HepG2 (cell line): ENCODE data around the gene FEV. TPM values are rescaled to one million over a fixed set of nuclear protein-coding genes. Genes with fewer than 3 reads are reported as not detected.
A peak's percentile ranks its signal among the peaks of the same experiment; 100 is the strongest.

Source experiments
- CBX2 ChIP-seq, 2 experiments: fragments of 200-600 bp in 1 of 2; sonication (generic); formaldehyde crosslinking in 1 of 2; IDR thresholded peaks; 2 replicates each; pipeline versions ENCODE4 v1.7.0 to v1.8.1; 2018 to 2022; ENCODE audit warnings: low read depth in 2 of 2, low read length in 1 of 2, mild to moderate bottlenecking in 1 of 2, missing genetic modification reagents in 1 of 2
- HNRNPH1 ChIP-seq: fragments of 200-400 bp; formaldehyde crosslinking; optimal IDR thresholded peaks from 2 replicates; pipeline ENCODE3; 2017; ENCODE audit warnings: mild to moderate bottlenecking, low read depth, low read length
- MAFF ChIP-seq: IDR thresholded peaks from 2 replicates; pipeline ENCODE4 v1.6.1; 2011; ENCODE audit warnings: low read depth, low read length, improper control_type of control experiment
- NCOA5 ChIP-seq: sonication (generic); formaldehyde crosslinking; IDR thresholded peaks from 2 replicates; pipeline ENCODE4 v1.4.0; 2020; ENCODE audit warnings: missing genetic modification reagents
- NONO ChIP-seq, 2 experiments: fragments of 450-650 bp in 1 of 2; sonication (generic) in 1 of 2; formaldehyde crosslinking in 1 of 2; IDR thresholded peaks in 1 of 2; conservative IDR thresholded peaks in 1 of 2; 2 replicates each; pipeline versions ENCODE4 v1.6.1 to v1.8.0; 2017 to 2022; ENCODE audit warnings: mild to moderate bottlenecking in 1 of 2, missing genetic modification reagents in 1 of 2, moderate library complexity in 1 of 2
- ZNF253 ChIP-seq: sonication (generic); formaldehyde crosslinking; IDR thresholded peaks from 2 replicates; pipeline ENCODE4 v1.8.0; 2022; ENCODE audit warnings: mild to moderate bottlenecking, missing genetic modification reagents, borderline replicate concordance
- ZNF281 ChIP-seq: sonication (generic); formaldehyde crosslinking; IDR thresholded peaks from 2 replicates; pipeline ENCODE4 v1.4.0; 2020; ENCODE audit warnings: missing genetic modification reagents, borderline replicate concordance
- ZNF496 ChIP-seq: sonication (generic); formaldehyde crosslinking; IDR thresholded peaks from 2 replicates; pipeline ENCODE4 v1.8.1; 2023; ENCODE audit warnings: mild to moderate bottlenecking, moderate library complexity, missing genetic modification reagents; ENCODE audit not compliant: insufficient replicate concordance
- ZNF549 ChIP-seq: sonication (generic); formaldehyde crosslinking; IDR thresholded peaks from 2 replicates; pipeline ENCODE4 v1.5.0; 2020; ENCODE audit warnings: missing genetic modification reagents
- polyA plus RNA-seq, 8 experiments: library from polyadenylated mRNA; depleted of rRNA in 3 of 8; stranded (reverse) in 7 of 8; unstranded in 1 of 8; fragments of >200 nt; fragmentation: Illumina TruSeq in 4 of 8; extraction: Trizol in 4 of 8; gene quantifications; 2 replicates each; pipeline versions ENCODE4 v1.2.1 to v1.2.3, GENCODE V29; 2011 to 2016; ENCODE audit warnings: low read depth in 4 of 8, missing spikeins in 1 of 8, mixed read lengths in 1 of 8; ENCODE audit not compliant: insufficient read depth in 1 of 8
- total RNA-seq, 5 experiments: library from RNA; depleted of rRNA; stranded (reverse); fragments of >200 nt; fragmentation: Illumina TruSeq; extraction: Trizol; gene quantifications; 2 replicates each; pipeline ENCODE4 v1.2.3, GENCODE V29; 2016; ENCODE audit warnings: low read depth in 1 of 5
- TF ChIP-seq, protein P1 (sequence below): sonication (generic); formaldehyde crosslinking; IDR thresholded peaks from 2 replicates; pipeline ENCODE4 v1.5.0; 2020; ENCODE audit warnings: mild to moderate bottlenecking, missing genetic modification reagents, borderline replicate concordance
- TF ChIP-seq, protein P2 (sequence below): sonication (generic); formaldehyde crosslinking; IDR thresholded peaks from 2 replicates; pipeline ENCODE4 v1.5.0; 2020; ENCODE audit warnings: mild to moderate bottlenecking, missing genetic modification reagents, borderline replicate concordance
- TF ChIP-seq, protein P3 (sequence below): sonication (generic); formaldehyde crosslinking; IDR thresholded peaks from 2 replicates; pipeline ENCODE4 v1.4.0; 2020; ENCODE audit warnings: missing genetic modification reagents

FEV gene
- total and polyA plus RNA-seq, 2 of the 13 experiments (the other 11 are each of a cell fraction or from before 2014, with no cell fraction given), result not detected

DNA sequence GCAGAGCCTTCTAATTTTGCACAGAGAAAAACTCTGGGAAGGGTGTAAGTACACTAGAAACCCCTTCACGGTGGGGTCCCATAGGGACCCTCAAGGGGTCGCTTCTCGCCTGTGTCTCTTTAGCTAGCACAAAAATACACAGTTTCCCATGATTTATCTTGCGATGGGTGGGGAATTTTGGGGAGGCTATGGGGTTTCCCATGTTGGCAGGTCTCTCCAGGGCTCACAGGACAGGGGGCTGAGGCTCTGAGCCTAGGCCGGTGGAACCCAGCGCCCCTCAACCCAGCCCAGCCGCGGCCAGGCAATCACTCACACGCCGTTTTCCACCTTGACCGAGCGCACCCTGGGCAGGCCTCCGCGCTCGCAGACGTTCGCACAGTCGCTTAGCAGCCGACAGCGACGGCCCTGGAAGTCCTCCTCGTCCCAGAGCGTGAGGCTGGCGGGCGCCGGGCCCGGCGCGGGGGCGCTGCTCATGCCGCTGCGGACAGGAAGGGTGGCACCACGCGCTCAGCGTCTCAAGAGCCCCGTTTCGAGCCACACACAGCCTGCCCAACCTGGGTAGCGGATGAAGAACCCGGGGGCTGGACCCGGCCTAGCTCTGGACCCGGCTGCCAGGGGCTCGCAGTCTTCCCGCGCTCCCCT is 7.8 kb upstream of the FEV start (continued):
- TF ChIP-seq, protein P1, sequence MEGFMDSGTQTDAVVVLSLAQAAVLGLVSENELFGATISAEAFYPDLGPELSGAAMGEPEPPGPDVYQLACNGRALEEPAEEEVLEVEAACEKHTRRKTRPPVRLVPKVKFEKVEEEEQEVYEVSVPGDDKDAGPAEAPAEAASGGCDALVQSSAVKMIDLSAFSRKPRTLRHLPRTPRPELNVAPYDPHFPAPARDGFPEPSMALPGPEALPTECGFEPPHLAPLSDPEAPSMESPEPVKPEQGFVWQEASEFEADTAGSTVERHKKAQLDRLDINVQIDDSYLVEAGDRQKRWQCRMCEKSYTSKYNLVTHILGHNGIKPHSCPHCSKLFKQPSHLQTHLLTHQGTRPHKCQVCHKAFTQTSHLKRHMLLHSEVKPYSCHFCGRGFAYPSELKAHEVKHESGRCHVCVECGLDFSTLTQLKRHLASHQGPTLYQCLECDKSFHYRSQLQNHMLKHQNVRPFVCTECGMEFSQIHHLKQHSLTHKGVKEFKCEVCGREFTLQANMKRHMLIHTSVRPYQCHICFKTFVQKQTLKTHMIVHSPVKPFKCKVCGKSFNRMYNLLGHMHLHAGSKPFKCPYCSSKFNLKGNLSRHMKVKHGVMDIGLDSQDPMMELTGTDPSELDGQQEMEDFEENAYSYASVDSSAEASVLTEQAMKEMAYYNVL (CRISPR knock-in tag), result no peak
- TF ChIP-seq CBX2 (IDR thresholded peaks at IDR 0.05; ENCODE audit: low read depth, low read length), result no peak
- TF ChIP-seq CBX2 (CRISPR knock-in tag; IDR thresholded peaks at IDR 0.05; ENCODE audit: low read depth), result no peak
- TF ChIP-seq ZNF549 (CRISPR knock-in tag), result 0 out of 2 replicates have a peak, but pooled peaks have one; percentile 15
- TF ChIP-seq, protein P2, sequence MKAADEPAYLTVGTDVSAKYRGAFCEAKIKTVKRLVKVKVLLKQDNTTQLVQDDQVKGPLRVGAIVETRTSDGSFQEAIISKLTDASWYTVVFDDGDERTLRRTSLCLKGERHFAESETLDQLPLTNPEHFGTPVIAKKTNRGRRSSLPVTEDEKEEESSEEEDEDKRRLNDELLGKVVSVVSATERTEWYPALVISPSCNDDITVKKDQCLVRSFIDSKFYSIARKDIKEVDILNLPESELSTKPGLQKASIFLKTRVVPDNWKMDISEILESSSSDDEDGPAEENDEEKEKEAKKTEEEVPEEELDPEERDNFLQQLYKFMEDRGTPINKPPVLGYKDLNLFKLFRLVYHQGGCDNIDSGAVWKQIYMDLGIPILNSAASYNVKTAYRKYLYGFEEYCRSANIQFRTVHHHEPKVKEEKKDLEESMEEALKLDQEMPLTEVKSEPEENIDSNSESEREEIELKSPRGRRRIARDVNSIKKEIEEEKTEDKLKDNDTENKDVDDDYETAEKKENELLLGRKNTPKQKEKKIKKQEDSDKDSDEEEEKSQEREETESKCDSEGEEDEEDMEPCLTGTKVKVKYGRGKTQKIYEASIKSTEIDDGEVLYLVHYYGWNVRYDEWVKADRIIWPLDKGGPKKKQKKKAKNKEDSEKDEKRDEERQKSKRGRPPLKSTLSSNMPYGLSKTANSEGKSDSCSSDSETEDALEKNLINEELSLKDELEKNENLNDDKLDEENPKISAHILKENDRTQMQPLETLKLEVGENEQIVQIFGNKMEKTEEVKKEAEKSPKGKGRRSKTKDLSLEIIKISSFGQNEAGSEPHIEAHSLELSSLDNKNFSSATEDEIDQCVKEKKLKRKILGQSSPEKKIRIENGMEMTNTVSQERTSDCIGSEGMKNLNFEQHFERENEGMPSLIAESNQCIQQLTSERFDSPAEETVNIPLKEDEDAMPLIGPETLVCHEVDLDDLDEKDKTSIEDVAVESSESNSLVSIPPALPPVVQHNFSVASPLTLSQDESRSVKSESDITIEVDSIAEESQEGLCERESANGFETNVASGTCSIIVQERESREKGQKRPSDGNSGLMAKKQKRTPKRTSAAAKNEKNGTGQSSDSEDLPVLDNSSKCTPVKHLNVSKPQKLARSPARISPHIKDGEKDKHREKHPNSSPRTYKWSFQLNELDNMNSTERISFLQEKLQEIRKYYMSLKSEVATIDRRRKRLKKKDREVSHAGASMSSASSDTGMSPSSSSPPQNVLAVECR (CRISPR knock-in tag), result 0 out of 2 replicates have a peak, but pooled peaks have one; percentile 3
- no peak for TF ChIP-seq NONO (IDR thresholded peaks at IDR 0.05)
- no peak for TF ChIP-seq NONO (CRISPR knock-in tag; conservative IDR thresholded peaks at IDR 0.05)
- TF ChIP-seq, protein P3, sequence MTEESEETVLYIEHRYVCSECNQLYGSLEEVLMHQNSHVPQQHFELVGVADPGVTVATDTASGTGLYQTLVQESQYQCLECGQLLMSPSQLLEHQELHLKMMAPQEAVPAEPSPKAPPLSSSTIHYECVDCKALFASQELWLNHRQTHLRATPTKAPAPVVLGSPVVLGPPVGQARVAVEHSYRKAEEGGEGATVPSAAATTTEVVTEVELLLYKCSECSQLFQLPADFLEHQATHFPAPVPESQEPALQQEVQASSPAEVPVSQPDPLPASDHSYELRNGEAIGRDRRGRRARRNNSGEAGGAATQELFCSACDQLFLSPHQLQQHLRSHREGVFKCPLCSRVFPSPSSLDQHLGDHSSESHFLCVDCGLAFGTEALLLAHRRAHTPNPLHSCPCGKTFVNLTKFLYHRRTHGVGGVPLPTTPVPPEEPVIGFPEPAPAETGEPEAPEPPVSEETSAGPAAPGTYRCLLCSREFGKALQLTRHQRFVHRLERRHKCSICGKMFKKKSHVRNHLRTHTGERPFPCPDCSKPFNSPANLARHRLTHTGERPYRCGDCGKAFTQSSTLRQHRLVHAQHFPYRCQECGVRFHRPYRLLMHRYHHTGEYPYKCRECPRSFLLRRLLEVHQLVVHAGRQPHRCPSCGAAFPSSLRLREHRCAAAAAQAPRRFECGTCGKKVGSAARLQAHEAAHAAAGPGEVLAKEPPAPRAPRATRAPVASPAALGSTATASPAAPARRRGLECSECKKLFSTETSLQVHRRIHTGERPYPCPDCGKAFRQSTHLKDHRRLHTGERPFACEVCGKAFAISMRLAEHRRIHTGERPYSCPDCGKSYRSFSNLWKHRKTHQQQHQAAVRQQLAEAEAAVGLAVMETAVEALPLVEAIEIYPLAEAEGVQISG (CRISPR knock-in tag), result no peak
- no peak for TF ChIP-seq ZNF253 (CRISPR knock-in tag)
- TF ChIP-seq HNRNPH1, result no peak
- TF ChIP-seq ZNF496 (CRISPR knock-in tag), result no peak
- no peak for TF ChIP-seq MAFF
- TF ChIP-seq ZNF281 (CRISPR knock-in tag), result no peak
- TF ChIP-seq NCOA5 (CRISPR knock-in tag), result no peak
